Upper lobe of left lung (tissue), 4 donors: ENCODE data around the gene CCM2.

Experiments
- EP300 ChIP-seq, 4 donors: sonication (generic); formaldehyde crosslinking; IDR thresholded peaks; one replicate each; pipeline ENCODE4 v1.5.1; 2017; ENCODE audit warnings: antibody characterized with exemption in 4 of 4, control low read depth in 2 of 4
- POLR2A ChIP-seq, 4 donors: fragments of 450-650 bp; IDR thresholded peaks; one replicate each; pipeline ENCODE4 v1.5.1; 2016 to 2017; ENCODE audit warnings: antibody characterized with exemption in 4 of 4, mild to moderate bottlenecking in 2 of 4
- TF ChIP-seq, protein P1 (sequence below), 6 experiments: fragments of 450-650 bp in 4 of 6; fragments of 200-600 bp in 2 of 6; sonication (generic) in 2 of 6; IDR thresholded peaks; one replicate each; pipeline ENCODE4 v1.5.1; 2016 to 2019; ENCODE audit warnings: antibody characterized with exemption in 6 of 6

- TF ChIP-seq POLR2A (IDR thresholded peaks at IDR 0.05) (no peak), EP300 (IDR thresholded peaks at IDR 0.05) (no peak)
- TF ChIP-seq, protein P1, sequence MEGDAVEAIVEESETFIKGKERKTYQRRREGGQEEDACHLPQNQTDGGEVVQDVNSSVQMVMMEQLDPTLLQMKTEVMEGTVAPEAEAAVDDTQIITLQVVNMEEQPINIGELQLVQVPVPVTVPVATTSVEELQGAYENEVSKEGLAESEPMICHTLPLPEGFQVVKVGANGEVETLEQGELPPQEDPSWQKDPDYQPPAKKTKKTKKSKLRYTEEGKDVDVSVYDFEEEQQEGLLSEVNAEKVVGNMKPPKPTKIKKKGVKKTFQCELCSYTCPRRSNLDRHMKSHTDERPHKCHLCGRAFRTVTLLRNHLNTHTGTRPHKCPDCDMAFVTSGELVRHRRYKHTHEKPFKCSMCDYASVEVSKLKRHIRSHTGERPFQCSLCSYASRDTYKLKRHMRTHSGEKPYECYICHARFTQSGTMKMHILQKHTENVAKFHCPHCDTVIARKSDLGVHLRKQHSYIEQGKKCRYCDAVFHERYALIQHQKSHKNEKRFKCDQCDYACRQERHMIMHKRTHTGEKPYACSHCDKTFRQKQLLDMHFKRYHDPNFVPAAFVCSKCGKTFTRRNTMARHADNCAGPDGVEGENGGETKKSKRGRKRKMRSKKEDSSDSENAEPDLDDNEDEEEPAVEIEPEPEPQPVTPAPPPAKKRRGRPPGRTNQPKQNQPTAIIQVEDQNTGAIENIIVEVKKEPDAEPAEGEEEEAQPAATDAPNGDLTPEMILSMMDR (IDR thresholded peaks at IDR 0.05), result no peak
Measured at GRCh38 chr7:44963364-44964290, 36.4 kb upstream of the CCM2 start.
